GM13977 (cell line): Measurements from ENCODE around the gene AGAP1.

Experiments used
- DNase-seq: peaks from one replicate; pipeline ENCODE4 v3.0.0; 2012; ENCODE audit warnings: low spot score
- CTCF ChIP-seq: IDR thresholded peaks from 2 replicates; pipeline ENCODE4 v1.5.1; 2012; ENCODE audit warnings: mild to moderate bottlenecking, control low read depth; ENCODE audit not compliant: insufficient read depth; ENCODE audit errors: extremely low read depth, missing control alignments
- in situ Hi-C: fragments of 300-500 bp; cut with MboI; formaldehyde crosslinking; loops from one replicate; pipeline ENCODE4 v1.12.0; 2022; ENCODE audit warnings: low sequenced_read_pairs, low pct_unique_long_range_greater_than_20kb, mixed read lengths, inconsistent platforms; ENCODE audit not compliant: unreplicated experiment

Gene AGAP1

GRCh38 chr2:235468978-235469655 lies 24.7 kb upstream of the AGAP1 start:
- no peak for TF ChIP-seq CTCF
- in situ Hi-C loops = no loop called here
- DNase-seq = no peak

GRCh38 chr2:235471186-235471747 lies 22.6 kb upstream of the AGAP1 start:
- DNase-seq = no peak
- TF ChIP-seq CTCF = no peak
- in situ Hi-C loops = no loop called here

GRCh38 chr2:235472443-235472842 lies 21.4 kb upstream of the AGAP1 start:
- in situ Hi-C loops = no loop called here
- no peak for TF ChIP-seq CTCF
- DNase-seq = no peak

GRCh38 chr2:235478609-235479008 lies 15.2 kb upstream of the AGAP1 start:
- in situ Hi-C loops = no loop called here
- no peak for TF ChIP-seq CTCF
- no peak for DNase-seq

- no peak for DNase-seq
- in situ Hi-C loops = no loop called here
- no peak for TF ChIP-seq CTCF
These were observed 14.2 kb upstream of the AGAP1 start for GRCh38 chr2:235479604-235480003.

- no peak for DNase-seq
- in situ Hi-C loops = no loop called here
- no peak for TF ChIP-seq CTCF
These were observed 13.2 kb upstream of the AGAP1 start for GRCh38 chr2:235480614-235481013.
